Measurements from ENCODE around the gene HID1.

DNA sequence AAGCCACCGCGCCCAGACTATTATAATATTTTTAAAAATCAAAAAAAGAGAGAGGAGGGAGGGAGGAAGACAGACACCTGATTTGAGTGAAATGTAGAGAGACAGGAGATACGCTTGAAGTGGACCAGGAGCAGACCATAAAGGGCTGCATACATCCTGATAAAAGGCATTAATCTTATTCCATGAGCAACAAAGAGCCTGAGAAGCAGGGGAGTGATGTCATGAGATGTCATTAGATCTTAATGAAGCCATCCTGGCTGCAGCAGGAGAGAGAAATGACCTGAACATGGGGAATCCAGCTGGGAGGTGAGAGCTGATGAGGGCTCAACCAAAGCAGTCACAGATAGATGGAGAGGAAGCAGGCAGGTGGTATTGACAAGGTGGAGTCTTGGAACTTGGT, 5.2 kb upstream of the HID1 start:
- TF ChIP-seq TFCP2L1 (CRISPR knock-in tag; IDR thresholded peaks at IDR 0.05) (no peak), JUNB (IDR thresholded peaks at IDR 0.05) (no peak), POLR2A (IDR thresholded peaks at IDR 0.05; ENCODE audit: low read length) (no peak)

Data from A549 (cell line).